Transverse colon (tissue), 4 donors: ENCODE results near the gene EMC10. TPM values are rescaled to one million over a fixed set of nuclear protein-coding genes. Genes with fewer than 3 reads are reported as not detected.

Experiments used
- DNase-seq: peaks from one replicate; pipeline ENCODE4 v3.0.0-alpha.2; 2019
- H3K27ac ChIP-seq, 4 donors: fragments of 200-600 bp; sonication (generic); 2 replicates each; pipeline ENCODE4 v1.5.1; 2016 to 2018; ENCODE audit warnings: inconsistent platforms in 4 of 4
- H3K27me3 ChIP-seq: fragments of 200-600 bp; sonication (generic); 2 replicates; pipeline ENCODE4 v1.5.1; 2017; ENCODE audit warnings: inconsistent platforms
- H3K36me3 ChIP-seq, 4 donors: fragments of 200-600 bp; sonication (generic); 2 replicates each; pipeline ENCODE4 v1.5.1; 2017 to 2019; ENCODE audit warnings: inconsistent platforms in 4 of 4
- H3K4me1 ChIP-seq, 4 donors: fragments of 200-600 bp; sonication (generic); 2 replicates each; pipeline ENCODE4 v1.5.1; 2017 to 2020; ENCODE audit warnings: inconsistent platforms in 4 of 4
- H3K4me3 ChIP-seq, 4 donors: fragments of 200-600 bp; sonication (generic); 1 replicate in 1 of 4; 2 replicates in 3 of 4; pipeline versions ENCODE4 v1.5.1 to v1.6.1; 2017 to 2019; ENCODE audit warnings: inconsistent platforms in 4 of 4
- H3K9me3 ChIP-seq, 2 donors: fragments of 200-600 bp; sonication (generic); 2 replicates each; pipeline ENCODE4 v1.5.1; 2017 to 2019; ENCODE audit warnings: inconsistent platforms in 2 of 2
- EP300 ChIP-seq: sonication (generic); formaldehyde crosslinking; IDR thresholded peaks from one replicate; pipeline ENCODE4 v1.6.1; 2017; ENCODE audit warnings: antibody characterized with exemption, low read depth
- POLR2A ChIP-seq: fragments of 450-650 bp; IDR thresholded peaks from one replicate; pipeline ENCODE4 v1.6.1; 2016; ENCODE audit warnings: antibody characterized with exemption, mild to moderate bottlenecking, moderate library complexity
- POLR2AphosphoS5 ChIP-seq, 3 donors: sonication (generic); formaldehyde crosslinking; IDR thresholded peaks; one replicate each; pipeline ENCODE4 v1.6.1; 2016; ENCODE audit warnings: antibody characterized with exemption in 3 of 3
- WGBS, 2 donors: methylation state at CpG; one replicate each; pipeline ENCODE4 v1.1.5; 2018; ENCODE audit warnings: low coverage in 1 of 2; 5-methylcytosine and 5-hydroxymethylcytosine counted together
- in situ Hi-C, 4 donors: fragments of 200-750 bp; cut with MboI; loops; one replicate each; pipeline versions ENCODE4 v1.15.0 to v1.15.1; 2017; ENCODE audit warnings: low sequenced_read_pairs in 3 of 4, low pct_ligation_motif_present in 1 of 4, low pct_unique_long_range_greater_than_20kb in 1 of 4
- intact Hi-C: fragments of 100-400 bp; cut with DNase I; formaldehyde crosslinking; loops from one replicate; pipeline ENCODE4 v1.15.1; 2023; ENCODE audit warnings: low total_unique reads
- total RNA-seq, 4 donors: library from RNA; depleted of rRNA; stranded (reverse); fragments of >200 nt; gene quantifications; one replicate each; pipeline ENCODE4 v1.1.0, GENCODE V29; 2016
- TF ChIP-seq, protein P1 (sequence below), 5 experiments: fragments of 200-600 bp in 3 of 5; fragments of 450-650 bp in 2 of 5; sonication (generic) in 3 of 5; IDR thresholded peaks; 1 replicate in 2 of 5; 2 replicates in 3 of 5; pipeline ENCODE4 v1.5.1; 2016 to 2017; ENCODE audit warnings: antibody characterized with exemption in 5 of 5, inconsistent platforms in 3 of 5, mild to moderate bottlenecking in 2 of 5, moderate library complexity in 1 of 5

Gene EMC10
- total RNA-seq, 4 donors from 2014 or later: 50.5 to 117 (median 78.7) TPM

DNA sequence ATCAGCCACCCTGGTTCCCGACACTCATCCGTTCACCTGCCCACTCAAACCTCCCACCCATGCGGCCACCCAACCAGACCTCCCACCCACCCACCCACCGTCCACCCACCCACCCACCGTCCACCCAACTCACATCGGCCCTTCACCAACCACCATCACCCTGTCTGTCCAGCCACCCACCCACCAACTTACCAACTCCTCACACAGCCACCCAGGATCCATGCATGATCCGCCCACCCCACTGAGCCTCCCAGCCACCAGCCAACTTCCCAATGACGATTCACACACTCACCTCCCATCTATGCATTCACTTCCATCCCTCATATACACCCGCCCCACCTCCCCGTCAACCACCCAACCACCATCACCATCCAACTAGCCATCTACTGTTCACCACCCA lies 30.4 kb downstream of the EMC10 start:
- in situ Hi-C loops: no loop called here
- no peak for DNase-seq
- WGBS, 2 donors: 96% methylated on average over 10 of the region's 10 CpGs; no CpG with 5 or more reads in 1 of the 2 donors

DNA sequence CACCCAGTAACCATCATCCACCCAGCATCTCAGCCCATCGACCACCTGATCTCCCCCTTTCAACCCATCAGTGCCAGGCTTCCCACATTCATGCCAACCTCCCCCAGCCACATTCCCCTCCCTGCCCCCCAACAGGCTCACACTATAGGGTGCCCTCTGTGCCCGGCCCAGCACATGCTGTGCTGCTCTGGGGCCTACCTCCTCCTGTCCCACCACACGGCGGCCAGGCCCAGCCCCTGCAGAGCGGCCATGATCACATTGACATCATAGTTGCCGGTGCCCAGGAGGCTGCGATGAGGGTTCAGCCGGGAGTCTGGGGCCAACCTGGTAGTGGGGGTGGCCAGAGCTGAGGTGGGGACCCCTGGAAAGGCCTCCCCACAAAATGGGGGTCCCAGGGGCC lies 31.1 kb downstream of the EMC10 start:
- intact Hi-C loops (no loop called here), in situ Hi-C loops (no loop called here)
- DNase-seq: no peak
- H3K4me3 ChIP-seq: no peak overlapping the region
- WGBS, 2 donors: 86 to 94% methylated on average over 2 to 8 of the region's 8 CpGs
- H3K36me3 ChIP-seq: no peaks in the 10 kb centered on the region
- TF ChIP-seq EP300: no peak
- no peak for TF ChIP-seq POLR2AphosphoS5 (IDR thresholded peaks at IDR 0.05)
- no peak overlapping the region for H3K27ac ChIP-seq
- no peaks in the 10 kb centered on the region for H3K9me3 ChIP-seq
- H3K4me1 ChIP-seq: peaks cover 7 to 14% (median 9%) of the 10 kb centered on the region in 4 donors
- H3K27me3 ChIP-seq: no peaks in the 10 kb centered on the region

More for the DNA sequence above, 30.4 kb downstream of the EMC10 start:
- no peak for TF ChIP-seq POLR2AphosphoS5 (IDR thresholded peaks at IDR 0.05)
- TF ChIP-seq POLR2A: no peak
- TF ChIP-seq, protein P1, sequence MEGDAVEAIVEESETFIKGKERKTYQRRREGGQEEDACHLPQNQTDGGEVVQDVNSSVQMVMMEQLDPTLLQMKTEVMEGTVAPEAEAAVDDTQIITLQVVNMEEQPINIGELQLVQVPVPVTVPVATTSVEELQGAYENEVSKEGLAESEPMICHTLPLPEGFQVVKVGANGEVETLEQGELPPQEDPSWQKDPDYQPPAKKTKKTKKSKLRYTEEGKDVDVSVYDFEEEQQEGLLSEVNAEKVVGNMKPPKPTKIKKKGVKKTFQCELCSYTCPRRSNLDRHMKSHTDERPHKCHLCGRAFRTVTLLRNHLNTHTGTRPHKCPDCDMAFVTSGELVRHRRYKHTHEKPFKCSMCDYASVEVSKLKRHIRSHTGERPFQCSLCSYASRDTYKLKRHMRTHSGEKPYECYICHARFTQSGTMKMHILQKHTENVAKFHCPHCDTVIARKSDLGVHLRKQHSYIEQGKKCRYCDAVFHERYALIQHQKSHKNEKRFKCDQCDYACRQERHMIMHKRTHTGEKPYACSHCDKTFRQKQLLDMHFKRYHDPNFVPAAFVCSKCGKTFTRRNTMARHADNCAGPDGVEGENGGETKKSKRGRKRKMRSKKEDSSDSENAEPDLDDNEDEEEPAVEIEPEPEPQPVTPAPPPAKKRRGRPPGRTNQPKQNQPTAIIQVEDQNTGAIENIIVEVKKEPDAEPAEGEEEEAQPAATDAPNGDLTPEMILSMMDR (IDR thresholded peaks at IDR 0.05): no peak
- TF ChIP-seq EP300: no peak
- H3K27ac ChIP-seq: no peak overlapping the region
- no peaks in the 10 kb centered on the region for H3K36me3 ChIP-seq
- no peaks in the 10 kb centered on the region for H3K27me3 ChIP-seq
- H3K9me3 ChIP-seq: no peaks in the 10 kb centered on the region
- intact Hi-C loops: no loop called here
- no peak overlapping the region for H3K4me3 ChIP-seq
- H3K4me1 ChIP-seq: peaks cover 7 to 11% (median 9%) of the 10 kb centered on the region in 4 donors

DNA sequence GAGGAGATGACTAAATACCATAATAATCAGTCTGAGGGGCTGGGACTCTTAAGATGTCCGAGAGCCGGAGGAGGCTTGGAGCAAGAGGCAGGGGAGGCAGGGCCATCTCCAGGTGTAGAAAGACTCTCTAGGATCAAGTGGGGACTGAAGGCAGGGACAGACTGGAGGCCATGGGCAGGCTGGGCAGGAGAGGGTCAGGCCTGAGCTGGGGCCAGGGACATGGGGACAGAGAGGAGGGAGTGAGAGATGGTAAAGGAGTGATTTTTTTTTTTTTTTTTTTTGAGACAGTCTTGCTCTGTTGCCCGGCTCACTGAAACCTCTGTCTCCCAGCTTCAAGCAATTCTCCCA lies 32.5 kb downstream of the EMC10 start:
- Histone ChIP-seq H3K36me3 (no peaks in the 10 kb centered on the region), H3K27ac (no peak overlapping the region), H3K4me1 (peaks cover 7 to 14% (median 9%) of the 10 kb centered on the region in 4 donors), H3K27me3 (no peaks in the 10 kb centered on the region), H3K4me3 (no peak overlapping the region), H3K9me3 (no peaks in the 10 kb centered on the region)
- intact Hi-C loops: no loop called here
- no peak for DNase-seq
- TF ChIP-seq EP300: no peak
- no peak for TF ChIP-seq POLR2AphosphoS5 (IDR thresholded peaks at IDR 0.05)
- TF ChIP-seq, protein P1 (IDR thresholded peaks at IDR 0.05): no peak
- TF ChIP-seq POLR2A: no peak
- WGBS, 2 donors: 96 to 100% methylated on average over 1 to 3 of the region's 3 CpGs
- in situ Hi-C loops: no loop called here

DNA sequence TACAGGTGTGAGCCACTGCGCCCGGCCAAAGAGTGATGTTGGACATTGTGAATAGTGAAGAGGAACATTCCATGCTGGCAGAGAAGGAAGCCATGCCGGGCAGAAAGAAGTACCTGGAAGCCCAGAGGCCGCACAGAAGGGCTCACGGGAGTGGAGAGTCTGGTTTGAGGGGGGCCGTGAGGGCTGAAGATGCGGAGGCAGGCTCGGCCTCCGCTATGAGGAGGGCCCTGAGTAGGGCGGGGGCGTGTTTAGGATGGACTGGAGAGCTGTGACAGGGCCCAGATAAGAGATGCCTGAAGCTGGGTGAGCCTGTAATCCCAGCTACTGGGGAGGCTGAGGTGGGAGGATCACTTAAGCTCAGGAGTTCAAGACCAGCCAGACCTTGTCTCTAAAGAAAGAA lies 33.1 kb downstream of the EMC10 start:
- no peak for DNase-seq
- H3K4me3 ChIP-seq: no peak overlapping the region
- H3K27me3 ChIP-seq: peaks cover 4% of the 10 kb centered on the region
- no peak overlapping the region for H3K27ac ChIP-seq
- no peaks in the 10 kb centered on the region for H3K9me3 ChIP-seq
- TF ChIP-seq POLR2A (no peak), EP300 (no peak), POLR2AphosphoS5 (IDR thresholded peaks at IDR 0.05) (no peak)
- TF ChIP-seq, protein P1 (IDR thresholded peaks at IDR 0.05): no peak
- H3K36me3 ChIP-seq: no peaks in the 10 kb centered on the region
- intact Hi-C loops: no loop called here
- in situ Hi-C loops: no loop called here
- peaks cover 7 to 14% (median 9%) of the 10 kb centered on the region in 4 donors for H3K4me1 ChIP-seq
- 90% methylated on average over 11 of the region's 11 CpGs; no CpG with 5 or more reads in 1 of the 2 donors for WGBS, 2 donors

DNA sequence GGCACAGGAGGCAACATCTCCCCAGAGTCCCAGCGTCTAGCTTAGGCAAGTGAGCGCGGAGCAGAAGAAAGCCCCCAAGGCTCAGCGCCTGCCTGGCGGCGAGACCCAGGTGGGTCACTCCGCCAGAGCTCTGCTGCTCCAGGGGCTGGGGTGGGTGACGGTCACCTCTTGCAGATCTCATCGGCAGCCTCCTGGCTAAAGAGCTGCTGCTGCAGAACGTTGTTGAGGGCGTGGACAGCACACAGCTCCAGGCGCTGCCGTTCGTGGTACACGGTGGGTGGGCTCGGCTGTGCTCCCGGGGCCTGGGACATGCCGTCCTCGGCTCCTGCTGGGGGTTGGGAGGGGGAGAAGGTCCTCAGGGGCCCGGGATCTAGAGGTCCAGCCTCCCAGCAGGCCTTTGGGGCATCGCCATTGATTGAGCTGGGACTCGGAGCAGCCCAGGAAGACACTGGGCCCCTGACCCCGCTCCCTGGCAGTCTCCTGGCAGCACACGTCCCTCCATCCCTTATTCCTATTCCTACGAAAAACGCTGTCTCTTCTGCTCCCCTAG lies 33.9 kb downstream of the EMC10 start:
- Histone ChIP-seq H3K4me3 (peak overlapping the region; percentile 62 to 92 (median 78)), H3K36me3 (no peaks in the 10 kb centered on the region), H3K9me3 (no peaks in the 10 kb centered on the region), H3K4me1 (peaks cover 7 to 14% (median 9%) of the 10 kb centered on the region in 4 donors), H3K27me3 (peaks cover 13% of the 10 kb centered on the region), H3K27ac (peak overlapping the region; percentile 75 to 84 (median 82))
- intact Hi-C loops: no loop called here
- TF ChIP-seq POLR2A (no peak), EP300 (no peak), POLR2AphosphoS5 (IDR thresholded peaks at IDR 0.05) (no peak)
- TF ChIP-seq, protein P1 (IDR thresholded peaks at IDR 0.05): no peak
- in situ Hi-C loops: no loop called here
- no peak for DNase-seq
- 75% methylated on average over 12 of the region's 26 CpGs; no CpG with 5 or more reads in 1 of the 2 donors for WGBS, 2 donors
